ENCODE measurements around the gene SCO1. TPM values are rescaled to one million over a fixed set of nuclear protein-coding genes. Genes with fewer than 3 reads are reported as not detected.

The SCO1 gene
- total and polyA plus RNA-seq, 10 of the 15 experiments (the other 5 are each of a cell fraction or from before 2014, with no cell fraction given) = 8.2 to 73.0 (median 37.1) TPM

- TF ChIP-seq, protein P1, sequence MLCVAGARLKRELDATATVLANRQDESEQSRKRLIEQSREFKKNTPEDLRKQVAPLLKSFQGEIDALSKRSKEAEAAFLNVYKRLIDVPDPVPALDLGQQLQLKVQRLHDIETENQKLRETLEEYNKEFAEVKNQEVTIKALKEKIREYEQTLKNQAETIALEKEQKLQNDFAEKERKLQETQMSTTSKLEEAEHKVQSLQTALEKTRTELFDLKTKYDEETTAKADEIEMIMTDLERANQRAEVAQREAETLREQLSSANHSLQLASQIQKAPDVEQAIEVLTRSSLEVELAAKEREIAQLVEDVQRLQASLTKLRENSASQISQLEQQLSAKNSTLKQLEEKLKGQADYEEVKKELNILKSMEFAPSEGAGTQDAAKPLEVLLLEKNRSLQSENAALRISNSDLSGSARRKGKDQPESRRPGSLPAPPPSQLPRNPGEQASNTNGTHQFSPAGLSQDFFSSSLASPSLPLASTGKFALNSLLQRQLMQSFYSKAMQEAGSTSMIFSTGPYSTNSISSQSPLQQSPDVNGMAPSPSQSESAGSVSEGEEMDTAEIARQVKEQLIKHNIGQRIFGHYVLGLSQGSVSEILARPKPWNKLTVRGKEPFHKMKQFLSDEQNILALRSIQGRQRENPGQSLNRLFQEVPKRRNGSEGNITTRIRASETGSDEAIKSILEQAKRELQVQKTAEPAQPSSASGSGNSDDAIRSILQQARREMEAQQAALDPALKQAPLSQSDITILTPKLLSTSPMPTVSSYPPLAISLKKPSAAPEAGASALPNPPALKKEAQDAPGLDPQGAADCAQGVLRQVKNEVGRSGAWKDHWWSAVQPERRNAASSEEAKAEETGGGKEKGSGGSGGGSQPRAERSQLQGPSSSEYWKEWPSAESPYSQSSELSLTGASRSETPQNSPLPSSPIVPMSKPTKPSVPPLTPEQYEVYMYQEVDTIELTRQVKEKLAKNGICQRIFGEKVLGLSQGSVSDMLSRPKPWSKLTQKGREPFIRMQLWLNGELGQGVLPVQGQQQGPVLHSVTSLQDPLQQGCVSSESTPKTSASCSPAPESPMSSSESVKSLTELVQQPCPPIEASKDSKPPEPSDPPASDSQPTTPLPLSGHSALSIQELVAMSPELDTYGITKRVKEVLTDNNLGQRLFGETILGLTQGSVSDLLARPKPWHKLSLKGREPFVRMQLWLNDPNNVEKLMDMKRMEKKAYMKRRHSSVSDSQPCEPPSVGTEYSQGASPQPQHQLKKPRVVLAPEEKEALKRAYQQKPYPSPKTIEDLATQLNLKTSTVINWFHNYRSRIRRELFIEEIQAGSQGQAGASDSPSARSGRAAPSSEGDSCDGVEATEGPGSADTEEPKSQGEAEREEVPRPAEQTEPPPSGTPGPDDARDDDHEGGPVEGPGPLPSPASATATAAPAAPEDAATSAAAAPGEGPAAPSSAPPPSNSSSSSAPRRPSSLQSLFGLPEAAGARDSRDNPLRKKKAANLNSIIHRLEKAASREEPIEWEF (IDR thresholded peaks at IDR 0.05; ENCODE audit: insufficient replicate concordance, low read depth, low read length) = no peak
- no peak for TF ChIP-seq ATF7 (IDR thresholded peaks at IDR 0.05; ENCODE audit: low read depth)
Observed at GRCh38 chr17:10629706-10630105, 67.6 kb downstream of the SCO1 start (continued).

DNA sequence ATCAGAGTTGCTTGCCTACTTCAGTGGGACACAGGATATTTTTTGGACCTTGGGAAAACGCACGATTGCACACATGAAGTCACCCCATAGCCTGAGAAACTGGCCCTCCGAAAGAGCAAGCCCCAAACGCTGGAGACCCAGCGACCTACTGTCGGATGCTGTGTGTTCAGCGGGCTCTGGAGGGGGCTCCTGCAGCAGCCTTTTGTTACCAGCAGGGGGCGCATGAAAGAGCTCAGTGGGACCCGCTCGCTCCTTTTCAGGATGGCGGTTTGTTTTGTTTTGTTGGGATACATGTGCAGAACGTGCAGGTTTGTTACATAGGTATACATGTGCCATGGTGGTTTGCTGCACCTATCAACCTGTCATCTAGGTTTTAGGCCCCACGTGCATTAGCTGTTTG is 68.6 kb downstream of the SCO1 start:
- RAD21 ChIA-PET (ENCODE audit: unreplicated experiment) = interaction anchor here (0.7 kb wide), 1 partner anchor 71 kb away, joined by 3 read pairs; no protein-coding TSS in a partner anchor
- in situ Hi-C loops (cut with MboI) = loop anchor here (25.0 kb wide), 3 partner anchors 509 to 1009 kb away; no protein-coding TSS in a partner anchor

More for the DNA sequence above, 68.6 kb downstream of the SCO1 start:
- DNase-seq (ENCODE audit: low read depth, low spot score) (no peak), ATAC-seq (no peak), FAIRE-seq (no peak)
- Histone ChIP-seq H3K36me3 (ENCODE audit: control insufficient read depth in 2 of 2, insufficient read depth in 2 of 2, low read length in 1 of 2) (no peaks in the 10 kb centered on the region; a peak in 1 of 4 replicates), H3K27ac (ENCODE audit: control insufficient read depth, insufficient read depth) (no peak overlapping the region), H3K27me3 (replicated peaks in 1 of 2; ENCODE audit: control insufficient read depth in 2 of 2, insufficient read depth in 2 of 2, low read length in 1 of 2) (no peaks in the 10 kb centered on the region; a peak in 1 of 4 replicates), H4K20me1 (ENCODE audit: control insufficient read depth, insufficient read depth) (no peaks in the 10 kb centered on the region), H3K9me3 (replicated peaks; ENCODE audit: control insufficient read depth, insufficient read depth, low read length) (no peaks in the 10 kb centered on the region), H3K4me1 (ENCODE audit: control insufficient read depth, insufficient read depth, low read length) (peaks cover 8% of the 10 kb centered on the region), H3K9ac (ENCODE audit: control insufficient read depth, insufficient read depth, low read length) (no peak overlapping the region), H3K4me2 (ENCODE audit: control insufficient read depth, insufficient read depth) (no peak overlapping the region), H3K4me3 (no peak overlapping the region), H3K79me2 (ENCODE audit: control insufficient read depth, insufficient read depth, low read length) (no peaks in the 10 kb centered on the region), H2AFZ (ENCODE audit: control insufficient read depth, low read depth, low read length) (no peak overlapping the region)
- ChIA-PET SMC1A (ENCODE audit: uncharacterized antibody, unreplicated experiment) (interaction anchor here (0.6 to 2.0 kb wide), 2 partner anchors 11 to 37 kb away, joined by 3 to 4 read pairs; no protein-coding TSS in a partner anchor), POLR2A (no interaction called here), CTCF (interaction anchor here (0.9 to 10.7 kb wide), 6 partner anchors 11 to 214 kb away, joined by 3 to 138 read pairs (median 15); no protein-coding TSS in a partner anchor)
- TF ChIP-seq CTCF (IDR thresholded peaks at IDR 0.05 in 2 of 3, conservative IDR thresholded peaks at IDR 0.05 in 1 of 3; ENCODE audit: control insufficient read depth in 2 of 3, extremely low read depth in 1 of 3, insufficient read depth in 1 of 3, low read depth in 3 of 3, low read length in 3 of 3) (peak in 2 of 3 experiments; percentile 13 to 23; a peak in 2 of 6 replicates), CBX5 (IDR thresholded peaks at IDR 0.05; ENCODE audit: low read depth) (no peak)
- no TSS peak for BruUV-seq (replicated peaks)
- WGBS (ENCODE audit: insufficient coverage, insufficient replicate concordance, low lambda C conversion rate, missing lambda C conversion rate) = 84% methylated on average over 13 of the region's 13 CpGs
- intact Hi-C loops (cut with micrococcal nuclease; ENCODE audit: unreplicated experiment) = no loop called here

Data from GM12878 (cell line).